ENCODE measurements around the gene TFCP2L1.
"Not testable (repeated sequence)": the region's sequence is repeated elsewhere in the genome, so short reads cannot be mapped to it uniquely, and the experiment has no call there.

Gene TFCP2L1, protein sequence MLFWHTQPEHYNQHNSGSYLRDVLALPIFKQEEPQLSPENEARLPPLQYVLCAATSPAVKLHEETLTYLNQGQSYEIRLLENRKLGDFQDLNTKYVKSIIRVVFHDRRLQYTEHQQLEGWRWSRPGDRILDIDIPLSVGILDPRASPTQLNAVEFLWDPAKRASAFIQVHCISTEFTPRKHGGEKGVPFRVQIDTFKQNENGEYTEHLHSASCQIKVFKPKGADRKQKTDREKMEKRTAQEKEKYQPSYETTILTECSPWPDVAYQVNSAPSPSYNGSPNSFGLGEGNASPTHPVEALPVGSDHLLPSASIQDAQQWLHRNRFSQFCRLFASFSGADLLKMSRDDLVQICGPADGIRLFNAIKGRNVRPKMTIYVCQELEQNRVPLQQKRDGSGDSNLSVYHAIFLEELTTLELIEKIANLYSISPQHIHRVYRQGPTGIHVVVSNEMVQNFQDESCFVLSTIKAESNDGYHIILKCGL

DNA sequence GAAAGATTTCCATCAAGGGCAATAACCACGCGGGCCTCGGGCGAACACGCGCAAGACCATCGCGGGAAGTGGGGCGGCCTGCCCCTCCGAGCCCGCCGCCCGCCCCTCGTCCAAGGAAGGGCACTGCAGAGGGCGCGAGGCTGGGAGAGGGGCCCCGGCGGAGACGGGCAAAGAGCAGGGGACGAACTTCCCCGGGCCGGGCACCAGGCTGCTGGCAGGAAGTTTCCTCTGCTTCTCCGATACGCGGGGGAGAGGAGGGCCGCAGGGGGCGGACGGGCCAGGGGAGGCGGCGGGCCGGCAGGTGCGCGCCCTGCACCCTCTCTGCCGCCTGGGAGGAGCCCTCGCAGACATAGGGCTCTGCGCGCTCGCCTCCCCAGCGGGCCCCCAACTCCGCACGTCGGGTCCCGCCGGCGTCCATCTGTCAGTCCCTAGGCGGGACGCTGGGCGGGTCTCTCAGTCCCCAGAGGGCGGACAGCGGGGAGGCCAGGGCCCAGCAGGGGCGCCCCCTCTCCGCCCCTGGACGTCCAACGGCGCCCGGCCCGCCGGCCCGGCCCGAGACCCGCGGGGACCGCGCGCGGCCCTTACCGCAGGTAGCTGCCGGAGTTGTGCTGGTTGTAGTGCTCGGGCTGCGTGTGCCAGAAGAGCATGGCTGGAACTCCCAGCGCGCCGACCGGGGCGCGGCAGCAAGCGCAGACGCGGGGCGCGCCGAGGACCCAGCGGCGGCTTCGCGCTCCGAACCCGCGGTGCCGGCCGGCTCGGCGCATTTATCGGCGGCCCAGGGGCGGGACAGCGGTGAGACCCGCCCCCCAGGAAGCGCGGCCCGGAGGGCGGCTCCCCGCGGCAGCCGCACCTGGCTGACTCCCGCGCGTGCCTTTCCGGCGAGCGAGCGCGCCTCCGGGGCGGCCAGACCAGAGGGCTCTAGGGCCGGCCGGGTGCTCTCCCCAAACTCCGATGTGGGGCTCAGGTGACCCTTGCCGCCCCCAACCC, at the start of gene TFCP2L1:
Gene TFCP2L1 (minus strand): TSS at position 740 of the 987 bp plus-strand sequence. CDS start 93 bp downstream, at position 647.
- peak; percentile 41 for DNase-seq (ENCODE audit: low read depth)

DNA sequence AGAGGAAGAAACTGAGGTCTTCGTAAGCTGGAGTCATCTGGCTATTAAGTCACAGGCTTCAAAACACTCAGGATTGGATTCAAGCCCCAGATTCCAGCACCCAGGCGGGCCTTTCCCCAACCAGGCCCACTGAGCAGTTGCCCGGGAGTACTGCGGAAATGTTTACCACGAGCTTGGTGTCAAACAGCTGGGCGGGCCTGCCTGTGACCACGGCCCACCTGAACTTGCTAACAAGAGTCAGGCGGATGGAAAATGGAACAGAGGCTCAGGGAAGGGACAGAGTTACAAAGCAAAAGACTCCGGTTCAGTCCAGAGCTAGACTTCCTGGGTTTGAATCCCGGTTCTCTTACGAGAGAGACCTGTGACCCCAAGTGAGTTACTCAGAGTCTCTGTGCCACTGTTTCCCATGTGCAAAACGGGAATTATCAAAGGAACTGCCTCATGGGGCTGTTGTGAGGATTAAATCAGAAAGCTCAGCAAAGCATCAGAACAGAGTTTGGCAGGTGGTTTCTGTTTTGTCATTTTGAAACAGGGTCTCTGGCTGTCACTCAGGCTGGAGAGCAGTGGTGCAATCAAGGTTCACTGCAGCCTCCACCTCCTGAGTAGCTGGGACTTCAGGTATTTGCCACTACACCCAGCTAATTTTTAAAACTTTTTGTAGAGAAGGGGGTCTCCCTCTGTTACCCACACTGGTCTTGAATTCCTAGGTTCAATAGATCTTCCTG, 49.0 kb upstream of the TFCP2L1 start:
- no peak for DNase-seq (ENCODE audit: low read depth)

DNA sequence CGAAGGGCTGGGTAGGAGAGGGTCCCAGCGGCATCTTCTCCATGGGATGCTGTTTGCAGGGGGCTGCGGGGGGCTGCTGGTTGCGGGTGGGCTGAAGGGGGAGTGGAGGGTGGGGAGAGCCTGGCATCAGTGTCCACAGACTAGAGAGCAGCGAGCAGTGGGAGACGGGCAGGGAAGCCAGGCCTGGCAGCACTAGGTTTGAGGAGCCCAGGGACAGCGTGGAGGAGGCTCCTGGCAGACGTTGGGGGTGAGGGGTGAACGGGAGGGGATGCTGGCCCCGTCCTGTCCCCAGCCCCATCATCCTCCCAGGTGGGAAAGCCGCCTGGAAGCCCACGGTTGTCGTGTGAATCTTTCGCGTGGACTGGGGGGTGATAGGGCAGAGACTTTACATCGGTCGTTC, 48.2 kb upstream of the TFCP2L1 start:
- DNase-seq (ENCODE audit: low read depth), result no peak

DNA sequence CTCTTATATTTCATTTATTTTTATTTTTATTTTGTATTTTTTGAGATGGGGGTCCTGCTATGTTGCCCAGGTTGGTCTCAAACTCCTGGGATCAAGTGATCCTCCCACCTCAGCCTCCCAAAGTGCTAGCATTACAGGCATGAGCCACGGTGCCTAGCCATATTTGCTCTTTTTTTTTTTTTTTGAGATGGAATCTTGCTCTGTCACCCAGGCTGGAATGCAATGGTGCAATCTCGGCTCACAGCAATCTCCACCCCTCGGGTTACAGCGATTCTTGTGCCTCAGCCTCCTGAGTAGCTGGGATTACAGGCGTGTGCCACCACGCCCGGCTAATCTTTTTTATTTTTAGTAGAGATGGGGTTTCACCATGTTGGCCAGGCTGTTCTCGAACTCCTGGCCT, 46.3 kb upstream of the TFCP2L1 start:
- not testable (repeated sequence) for DNase-seq (ENCODE audit: low read depth)

DNA sequence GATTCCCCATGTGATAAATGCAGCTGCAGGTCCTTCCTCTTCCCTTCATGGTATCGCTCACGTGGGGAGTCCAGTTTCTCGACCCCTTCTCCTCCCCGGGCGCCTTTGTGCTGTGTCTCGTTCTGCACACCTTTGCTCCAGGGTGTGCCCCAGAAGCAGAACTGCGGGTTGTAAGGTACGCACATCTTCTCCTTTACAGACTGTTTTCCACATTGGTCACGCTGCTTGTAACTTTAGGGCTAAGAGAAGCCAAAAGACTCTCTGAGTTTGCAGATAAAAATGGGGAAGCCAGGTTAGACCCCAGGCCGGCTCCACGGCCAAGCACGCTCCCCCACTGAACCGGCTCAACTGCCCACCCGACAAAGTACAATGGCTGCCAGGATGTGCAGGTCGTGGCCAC, 45.9 kb upstream of the TFCP2L1 start:
- DNase-seq (ENCODE audit: low read depth), result no peak

DNA sequence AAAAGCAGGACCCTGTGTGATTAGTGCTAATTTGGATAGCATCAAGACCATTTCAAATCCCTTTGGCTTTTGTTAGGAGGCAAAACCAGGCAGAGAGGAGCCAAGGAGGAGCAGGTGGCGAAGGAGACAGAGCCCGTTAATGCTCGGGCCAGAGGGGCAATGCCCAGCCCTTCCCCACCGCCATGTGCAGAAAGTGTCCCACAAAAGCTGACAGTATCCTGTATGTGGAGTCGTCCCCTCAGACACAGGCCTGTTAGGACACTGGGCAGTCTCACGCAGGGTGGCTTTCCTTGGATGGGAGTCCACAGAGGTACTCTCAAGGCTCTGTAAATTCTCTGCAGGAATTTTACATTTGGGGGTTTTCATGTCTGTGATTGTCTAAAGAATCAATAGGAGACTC, 44.8 kb upstream of the TFCP2L1 start:
- no peak for DNase-seq (ENCODE audit: low read depth)

DNA sequence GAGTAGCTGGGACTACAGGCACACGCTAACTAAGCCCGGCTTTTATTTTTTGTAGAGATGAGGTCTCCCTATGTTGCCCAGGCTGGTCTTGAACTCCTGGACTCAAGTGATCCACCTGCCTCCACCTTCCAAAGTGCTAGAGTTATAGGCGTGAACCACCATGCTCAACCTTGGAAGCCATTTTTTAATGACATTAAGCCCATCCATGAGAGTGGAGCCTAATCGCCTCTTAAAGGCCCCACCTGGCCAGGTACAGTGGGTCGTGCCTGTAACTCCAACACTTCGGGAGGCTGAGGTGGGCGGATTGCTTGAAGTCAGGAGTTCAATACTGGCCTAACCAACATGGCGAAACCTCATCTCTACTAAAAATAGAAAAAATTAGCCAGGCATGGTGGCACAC, 41.6 kb upstream of the TFCP2L1 start:
- DNase-seq (ENCODE audit: low read depth), result no peak

DNA sequence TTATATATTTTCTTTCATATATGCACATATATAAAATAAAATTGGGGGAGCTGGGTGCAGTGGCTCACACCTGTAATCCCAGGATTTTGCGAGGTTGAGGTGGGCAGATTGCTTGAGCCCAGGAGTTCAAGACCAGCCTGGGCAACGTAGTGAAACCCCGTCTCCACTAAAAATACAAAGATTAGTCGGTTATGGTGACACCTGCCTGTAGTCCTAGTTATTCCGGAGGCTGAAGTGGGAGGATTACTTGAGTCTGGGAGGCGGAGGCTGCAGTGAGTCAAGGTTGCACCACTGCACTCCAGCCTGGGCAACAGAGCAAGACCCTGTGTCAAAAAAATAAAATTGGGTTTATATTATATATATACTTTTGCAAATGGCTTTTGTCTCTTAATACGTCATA, 39.6 kb upstream of the TFCP2L1 start:
- no peak for DNase-seq (ENCODE audit: low read depth)

DNA sequence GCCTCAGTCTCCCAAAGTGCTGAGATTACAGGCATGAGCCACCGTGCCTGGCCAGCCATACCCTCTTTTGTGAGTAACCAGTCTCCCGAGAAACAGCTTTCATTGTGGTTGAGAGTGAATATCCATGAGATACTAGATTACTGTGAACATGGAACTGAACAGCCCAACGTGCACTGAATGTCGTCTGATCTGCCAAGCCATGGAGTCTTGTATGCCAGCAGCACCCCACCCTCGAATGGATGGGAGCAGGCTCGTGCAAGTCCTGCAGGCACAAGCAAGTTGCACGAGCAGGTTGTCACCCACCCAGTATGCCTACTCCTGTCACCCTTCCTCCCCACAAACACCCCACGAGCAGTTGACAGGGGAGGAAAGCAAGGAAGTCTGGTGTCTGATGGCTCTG, 36.5 kb upstream of the TFCP2L1 start:
- DNase-seq (ENCODE audit: low read depth), result no peak

DNA sequence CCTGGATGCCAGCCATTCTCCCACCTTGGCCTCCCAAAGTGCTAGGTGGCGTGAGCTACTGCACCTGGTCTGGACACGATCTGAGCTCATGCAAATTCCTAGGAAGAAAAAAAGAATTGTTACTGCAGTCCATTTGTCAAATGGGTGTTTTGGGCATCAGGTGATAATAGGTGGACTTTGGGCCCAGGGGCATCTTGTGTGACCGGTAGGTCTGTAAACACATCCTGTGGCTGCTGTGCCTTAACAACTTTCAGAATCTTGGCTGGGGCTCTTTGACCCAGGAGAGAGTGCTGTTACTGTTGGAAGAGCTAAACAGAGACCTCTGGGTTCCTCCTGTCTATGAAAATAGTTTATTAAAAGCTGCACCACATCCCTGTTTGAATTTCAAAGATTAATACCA, 34.9 kb upstream of the TFCP2L1 start:
- DNase-seq (ENCODE audit: low read depth), result no peak

DNA sequence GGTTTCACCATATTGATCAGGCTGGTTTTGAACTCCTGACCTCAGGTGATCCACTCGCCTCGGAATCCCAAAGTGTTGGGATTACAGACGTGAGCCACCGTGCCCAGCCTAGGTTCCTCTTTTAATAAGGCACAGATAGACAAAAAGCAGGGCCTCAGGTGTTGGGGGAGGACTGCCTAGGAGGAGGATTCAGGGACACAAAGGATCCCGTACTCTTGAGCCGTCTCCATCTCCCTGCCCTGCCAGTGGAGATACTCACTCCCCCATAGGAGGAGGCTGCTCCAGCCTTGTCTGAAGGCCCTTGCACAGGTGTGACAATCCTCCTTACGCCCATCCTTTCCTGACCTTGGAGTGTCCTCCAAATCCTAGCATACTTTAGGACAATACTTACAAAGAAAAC, 32.0 kb upstream of the TFCP2L1 start:
- DNase-seq (ENCODE audit: low read depth), result no peak

DNA sequence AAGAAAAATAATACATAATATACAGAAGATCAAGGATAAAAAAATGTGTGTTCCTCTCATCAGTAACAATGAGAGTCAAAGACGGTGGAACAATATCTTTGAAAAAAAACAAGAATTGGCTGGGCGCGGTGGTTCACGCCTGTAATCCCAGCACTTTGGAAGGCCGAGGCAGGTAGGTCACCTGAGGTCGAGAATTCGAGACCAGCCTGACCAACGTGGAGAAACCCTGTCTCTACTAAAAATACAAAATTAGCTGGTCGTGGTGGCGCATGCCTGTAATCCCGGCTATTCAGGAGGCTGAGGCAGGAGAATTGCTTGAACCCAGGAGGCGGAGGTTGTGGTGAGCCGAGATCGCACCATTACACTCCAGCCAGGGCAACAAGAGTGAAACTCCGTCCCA, 28.7 kb upstream of the TFCP2L1 start:
- DNase-seq (ENCODE audit: low read depth), result not testable (repeated sequence)

DNA sequence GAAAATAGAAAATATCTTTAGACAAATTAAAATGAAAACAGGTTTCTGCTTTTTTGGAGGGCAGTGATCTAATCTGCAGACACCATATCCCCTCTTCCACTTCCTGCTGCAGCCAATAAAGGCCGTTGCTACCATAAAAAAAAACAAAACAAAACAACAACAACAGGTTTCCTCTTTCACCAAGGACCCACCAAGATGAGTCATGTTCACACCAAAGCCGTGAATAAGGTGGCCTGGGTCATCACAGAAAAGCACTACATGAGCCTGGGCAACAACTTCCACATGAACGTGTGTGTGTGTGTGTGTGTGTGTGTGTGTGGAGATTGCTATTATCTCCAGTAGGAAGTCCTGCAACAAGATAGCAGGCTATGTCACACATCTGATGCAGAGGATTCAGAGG, 24.8 kb upstream of the TFCP2L1 start:
- DNase-seq (ENCODE audit: low read depth), result no peak

DNA sequence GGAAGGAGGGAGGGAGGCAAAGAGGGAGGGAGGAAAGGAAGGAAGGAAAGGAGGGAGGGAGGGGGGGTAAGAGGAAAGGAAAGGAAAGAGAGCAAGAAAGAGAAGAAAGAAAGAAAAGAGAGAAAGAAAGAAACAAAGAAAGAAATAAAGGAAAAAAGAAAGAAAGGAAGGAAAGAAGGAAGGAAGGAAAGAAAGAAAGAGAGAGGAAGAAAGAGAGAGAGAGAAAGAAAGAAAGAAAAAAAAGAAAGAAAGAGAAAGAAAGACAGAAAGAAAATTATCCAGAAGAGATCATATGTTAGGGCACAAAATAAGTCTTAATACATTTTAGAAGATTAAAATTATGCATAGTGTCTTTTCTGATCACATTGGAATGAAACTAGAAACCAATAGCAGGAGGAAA, 24.3 kb upstream of the TFCP2L1 start:
- no peak for DNase-seq (ENCODE audit: low read depth)

DNA sequence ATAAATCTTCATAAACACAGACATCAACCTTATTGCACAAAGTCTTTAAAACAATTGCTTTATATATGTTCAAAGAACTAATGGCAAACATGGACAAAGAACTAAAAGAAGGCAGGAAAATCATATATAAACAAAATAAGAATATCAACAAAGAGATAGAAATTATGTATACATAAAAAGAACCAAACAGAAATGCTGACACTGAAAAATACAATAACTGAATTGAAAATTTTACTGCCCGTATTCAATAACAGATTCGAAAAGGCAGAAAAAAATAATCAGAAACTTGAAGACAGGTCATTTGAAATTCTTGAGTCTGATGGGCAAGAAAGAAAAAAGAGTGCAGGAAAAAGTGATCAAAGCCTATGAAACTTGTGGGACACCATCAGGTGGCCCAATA, 22.0 kb upstream of the TFCP2L1 start:
- no peak for DNase-seq (ENCODE audit: low read depth)

DNA sequence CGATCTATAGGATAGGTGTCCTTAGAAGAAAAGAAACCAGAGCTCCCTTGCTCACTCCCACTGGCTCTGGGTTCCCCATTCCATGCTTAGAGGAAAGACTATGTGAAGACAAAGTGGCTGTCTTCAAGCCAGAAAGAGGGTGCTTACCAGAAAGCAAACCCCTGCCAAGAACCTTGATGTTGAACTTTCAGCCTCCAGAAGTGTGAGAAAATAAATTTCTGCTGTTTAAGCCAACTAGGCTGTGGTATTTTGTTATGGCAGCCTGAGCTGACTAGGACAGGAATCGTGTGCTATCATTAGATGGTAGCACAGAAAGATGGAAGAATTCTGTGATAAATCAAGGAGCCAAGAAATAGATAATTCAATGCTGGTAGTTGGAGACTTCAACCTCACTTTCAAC, 19.9 kb upstream of the TFCP2L1 start:
- no peak for DNase-seq (ENCODE audit: low read depth)

DNA sequence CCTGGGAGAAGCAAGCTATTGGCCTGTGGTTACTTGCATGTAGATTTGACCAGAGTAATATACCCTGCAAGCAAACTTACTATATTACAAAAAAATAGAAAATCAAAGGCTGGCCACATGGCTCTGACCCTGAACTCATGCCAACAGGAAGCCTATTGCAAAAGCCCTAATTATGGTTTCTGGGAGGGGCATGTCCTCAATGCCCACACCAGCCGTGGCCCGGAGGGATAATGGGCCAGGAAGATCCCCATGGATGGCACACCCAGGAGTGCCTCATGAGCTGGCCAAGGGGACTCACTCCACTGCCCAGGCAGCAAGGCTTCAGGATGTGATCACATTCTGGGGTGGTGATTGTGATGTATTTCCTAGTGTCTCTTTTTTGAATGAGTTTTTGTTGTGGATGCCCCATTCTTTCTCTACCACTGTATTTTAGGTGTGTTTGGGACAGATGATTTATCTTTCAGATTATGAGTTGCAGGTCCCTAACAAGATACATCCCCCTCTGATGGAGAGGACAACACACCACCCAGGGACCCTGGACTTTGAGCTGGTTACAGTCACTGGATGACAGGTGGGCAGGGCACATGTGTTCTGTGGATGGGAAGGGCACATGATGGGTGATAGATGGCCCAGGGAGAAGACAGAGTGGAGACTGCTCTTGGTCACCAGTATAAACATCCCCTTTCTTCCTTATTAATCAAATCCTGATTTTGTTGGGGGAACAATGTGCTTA, 18.7 kb upstream of the TFCP2L1 start:
- no peak for DNase-seq (ENCODE audit: low read depth)

DNA sequence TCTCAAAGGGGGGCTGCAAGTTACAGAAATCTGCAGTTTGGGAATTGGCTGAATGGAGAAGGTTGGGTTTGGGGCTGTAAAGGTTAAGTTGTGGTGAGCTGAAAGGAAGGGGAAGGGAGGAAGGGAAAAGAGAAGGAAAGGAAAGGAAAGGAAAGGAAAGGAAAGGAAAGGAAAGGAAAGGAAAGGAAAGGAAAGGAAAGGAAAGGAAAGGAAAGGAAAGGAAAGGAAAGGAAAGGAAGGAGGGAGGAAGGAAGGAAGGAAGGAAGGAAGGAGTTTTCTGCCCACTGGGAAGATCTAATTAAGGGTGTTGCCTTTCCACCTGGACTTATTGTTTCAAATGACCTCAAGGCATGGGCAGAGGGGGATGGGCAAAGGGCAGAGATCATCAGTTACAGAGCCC, 16.2 kb upstream of the TFCP2L1 start:
- not testable (repeated sequence) for DNase-seq (ENCODE audit: low read depth)

DNA sequence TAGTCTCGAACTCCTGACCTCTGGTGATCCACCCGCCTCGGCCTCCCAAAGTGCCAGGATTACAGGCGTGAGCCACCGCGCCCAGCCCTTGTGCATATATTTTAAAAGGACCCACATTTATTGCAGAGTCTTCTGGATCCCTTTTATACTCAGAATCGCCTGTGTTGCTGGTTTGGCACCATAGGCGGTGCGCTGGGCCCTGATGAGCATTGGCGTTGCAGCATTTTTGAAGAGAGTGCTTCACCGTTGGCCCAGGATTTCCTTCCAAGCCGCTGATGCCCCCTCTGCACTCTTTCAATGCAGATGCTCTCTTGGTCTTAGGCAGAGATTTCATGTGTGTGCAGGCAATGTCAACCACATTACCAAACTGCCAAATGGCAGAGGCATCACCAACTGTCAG, 13.5 kb upstream of the TFCP2L1 start:
- DNase-seq (ENCODE audit: low read depth), result no peak

DNA sequence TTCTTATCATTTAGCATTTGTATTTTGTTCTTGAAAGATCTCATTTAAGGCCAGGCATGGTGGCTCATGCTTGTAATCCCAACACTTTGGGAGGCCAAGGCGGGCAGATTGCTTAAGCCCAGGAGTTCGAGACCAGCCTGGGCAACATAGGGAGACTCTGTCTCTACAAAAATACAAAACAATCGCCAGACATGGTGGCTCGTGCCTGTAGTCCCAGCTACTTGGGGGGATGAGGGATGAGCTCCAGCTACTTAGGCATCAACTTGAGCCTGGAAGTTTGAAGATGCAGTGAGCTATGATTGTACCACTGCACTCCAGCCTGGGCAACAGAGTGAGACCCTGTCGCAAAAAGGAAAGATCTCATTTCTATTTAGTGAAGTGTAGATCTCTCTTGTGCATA, 12.9 kb upstream of the TFCP2L1 start:
- DNase-seq (ENCODE audit: low read depth), result not testable (repeated sequence)

DNA sequence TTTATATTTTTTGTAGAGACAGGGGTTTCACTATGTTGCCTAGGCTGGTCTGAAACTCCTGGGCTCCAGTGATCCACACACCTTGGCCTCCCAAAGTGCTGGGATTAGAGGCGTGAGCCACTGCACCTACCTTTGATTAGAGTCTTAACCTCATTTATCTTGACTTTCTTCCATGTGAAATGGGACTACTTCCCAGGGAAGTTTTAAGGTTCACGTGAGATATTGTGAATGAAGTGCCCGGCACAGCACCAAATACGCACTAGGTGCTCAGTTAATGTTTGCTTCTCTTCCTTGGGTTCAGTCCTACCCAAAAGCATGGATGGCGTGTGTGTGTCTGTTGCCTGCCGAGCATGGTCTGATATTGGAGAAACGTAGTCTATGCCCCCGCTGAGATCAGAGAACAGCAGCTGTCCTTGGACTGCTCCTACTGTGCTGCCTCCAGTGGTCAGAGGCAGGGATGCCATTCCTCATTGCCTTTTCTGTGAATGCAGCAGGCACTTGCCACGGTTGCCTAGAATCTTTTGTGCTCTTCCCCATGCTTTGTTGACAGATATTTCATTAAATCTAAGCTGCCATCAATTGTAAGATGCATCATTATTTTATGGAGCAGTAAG, 12.3 kb upstream of the TFCP2L1 start:
- no peak for DNase-seq (ENCODE audit: low read depth)

Data from activated T-cell treated with anti-CD3 and anti-CD28 coated beads for 48 hours (primary cell).